ENCODE data around the gene TGFBR3L.
A peak's percentile ranks its signal among the peaks of the same experiment; 100 is the strongest.
"Not testable (repeated sequence)": the region's sequence is repeated elsewhere in the genome, so short reads cannot be mapped to it uniquely, and the experiment has no call there.

TGFBR3L gene

DNA sequence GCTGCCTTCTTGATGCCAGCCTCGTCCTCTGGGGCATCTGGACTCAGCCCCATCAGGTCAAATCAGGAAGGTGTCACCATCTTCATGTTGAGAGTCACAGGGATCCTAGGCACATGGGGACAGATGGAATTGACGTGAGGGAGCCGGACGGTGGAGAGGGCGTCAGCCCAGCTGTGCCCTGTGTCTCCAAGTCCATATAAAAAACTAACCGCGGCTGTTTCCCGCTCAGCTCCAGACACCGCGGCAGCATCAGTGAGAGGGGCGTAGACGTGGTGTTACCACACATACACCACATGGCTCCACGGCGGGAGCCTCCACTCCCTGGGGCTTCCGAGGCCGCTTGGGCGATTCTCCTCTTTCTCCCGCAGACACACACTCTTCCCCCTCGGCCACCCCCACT is 34.8 kb upstream of the TGFBR3L start:
- no peak for DNase-seq (ENCODE audit: low read depth in 2 of 2)

- DNase-seq (ENCODE audit: low read depth in 2 of 2): no peak
These were observed 32.7 kb upstream of the TGFBR3L start for GRCh38 chr19:7881910-7882309.

DNA sequence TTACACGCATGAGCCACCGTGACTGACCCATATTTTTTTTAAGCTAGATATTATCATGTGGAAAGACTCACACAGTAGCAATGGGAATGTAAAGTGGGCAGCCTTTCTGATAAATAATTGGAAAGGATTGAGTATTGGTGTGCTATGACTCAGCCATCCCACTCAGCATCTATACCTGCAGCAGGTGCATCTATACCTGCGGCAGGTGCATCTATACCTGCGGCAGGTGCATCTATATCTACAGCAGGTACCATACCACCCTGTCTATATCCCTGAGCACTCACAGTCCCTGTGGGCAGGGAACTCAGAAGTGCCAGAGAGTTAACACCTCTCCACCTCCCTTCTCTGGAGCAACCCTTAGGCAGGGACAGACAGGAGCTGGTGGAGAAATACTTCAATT is 31.5 kb upstream of the TGFBR3L start:
- DNase-seq (ENCODE audit: low read depth in 2 of 2): no peak

DNA sequence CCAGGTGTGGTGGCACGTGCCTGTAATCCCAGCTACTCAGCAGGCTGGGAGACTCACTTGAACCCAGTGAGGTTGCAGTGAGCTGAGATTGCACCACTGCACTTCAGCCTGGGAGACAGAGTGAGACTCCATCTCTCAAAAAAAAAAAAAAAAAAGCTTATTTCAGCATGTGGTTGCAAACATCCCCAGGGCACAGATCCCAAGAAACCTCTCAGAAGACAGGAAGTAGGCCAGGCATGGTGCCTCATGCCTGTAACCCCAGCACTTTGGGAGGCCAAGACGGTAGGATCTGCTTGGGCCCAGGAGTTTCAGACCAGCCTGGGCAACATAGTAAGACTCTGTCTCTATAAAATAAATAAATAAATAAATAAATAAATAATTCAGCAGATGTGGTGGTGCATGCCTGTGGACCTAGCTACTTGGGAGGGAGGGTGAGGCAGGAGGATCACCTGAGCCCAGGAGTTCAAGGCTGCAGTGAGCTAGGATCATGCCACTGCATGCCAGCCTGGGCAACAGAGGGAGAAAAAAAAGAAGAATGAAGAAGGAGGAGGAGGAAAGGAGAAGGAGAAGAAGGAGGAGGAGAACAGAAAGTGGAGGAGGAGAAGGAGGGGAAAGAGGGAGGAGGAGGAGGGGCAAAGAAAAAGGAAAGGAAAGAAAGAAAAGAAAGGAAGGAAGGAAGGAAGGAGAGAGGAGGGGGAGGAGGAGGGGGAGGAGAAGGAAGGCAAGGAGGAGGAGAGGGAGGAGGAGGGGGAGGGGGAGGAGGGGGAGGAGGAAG is 30.6 kb upstream of the TGFBR3L start:
- no peak for DNase-seq (ENCODE audit: low read depth in 2 of 2)

GRCh38 chr19:7885818-7886217 is 28.8 kb upstream of the TGFBR3L start:
- DNase-seq (ENCODE audit: low read depth in 2 of 2): no peak

GRCh38 chr19:7887408-7888144 is 27.1 kb upstream of the TGFBR3L start:
- DNase-seq (ENCODE audit: low read depth in 2 of 2): no peak

- DNase-seq (ENCODE audit: low read depth in 2 of 2): peak in 1 of 2 donors; percentile 42
These were observed 26.3 kb upstream of the TGFBR3L start, which contains the start of gene LRRC8E for GRCh38 chr19:7888145-7888825. Gene LRRC8E, plus strand, starts transcription at chr19:7888510. Its CDS starts 7,094 bp downstream, at chr19:7895604.

GRCh38 chr19:7888826-7889217 is 25.8 kb upstream of the TGFBR3L start:
- no peak for DNase-seq (ENCODE audit: low read depth in 2 of 2)

GRCh38 chr19:7893362-7894101 is 21.1 kb upstream of the TGFBR3L start:
- DNase-seq (ENCODE audit: low read depth in 2 of 2): not testable (repeated sequence)

- DNase-seq (ENCODE audit: low read depth in 2 of 2): no peak
These were observed 19.9 kb upstream of the TGFBR3L start for GRCh38 chr19:7894612-7895309.

DNA sequence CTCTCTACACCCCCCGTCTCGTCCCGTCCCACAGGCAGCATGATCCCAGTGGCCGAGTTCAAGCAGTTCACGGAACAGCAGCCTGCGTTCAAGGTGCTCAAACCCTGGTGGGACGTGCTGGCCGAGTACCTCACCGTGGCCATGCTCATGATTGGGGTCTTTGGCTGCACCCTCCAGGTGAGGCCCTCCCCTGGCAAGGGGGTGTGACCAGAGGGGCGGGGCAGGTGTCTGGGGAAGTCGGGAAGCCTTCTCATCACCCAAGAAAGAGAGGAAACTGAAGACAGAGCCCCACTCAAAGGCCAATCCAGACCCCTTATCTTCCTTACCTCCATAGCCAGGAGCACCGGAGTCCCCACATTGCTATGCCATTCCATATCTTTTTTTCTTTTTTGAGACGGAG is 19.1 kb upstream of the TGFBR3L start:
- no peak for DNase-seq (ENCODE audit: low read depth in 2 of 2)

DNA sequence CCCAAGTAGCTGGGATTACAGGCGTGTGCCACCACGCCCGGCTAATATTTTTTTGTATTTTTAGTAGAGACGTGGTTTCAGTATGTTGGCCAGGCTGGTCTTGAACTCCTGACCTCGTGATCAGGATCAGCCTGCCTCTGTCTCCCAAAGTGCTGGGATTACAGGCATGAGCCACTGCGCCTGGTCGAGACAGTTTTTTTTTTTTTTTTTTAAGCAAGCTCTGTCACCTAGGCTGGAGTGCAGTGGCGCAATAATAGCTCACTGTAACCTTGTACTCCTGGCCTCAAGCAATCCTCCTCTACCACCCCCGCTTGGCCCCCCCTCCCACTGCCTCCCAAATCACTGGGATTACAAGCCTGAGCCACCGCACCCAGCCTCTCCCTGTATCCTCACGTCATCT is 17.3 kb upstream of the TGFBR3L start:
- no peak for DNase-seq (ENCODE audit: low read depth in 2 of 2)

GRCh38 chr19:7898967-7899366 is 15.7 kb upstream of the TGFBR3L start:
- no peak for DNase-seq (ENCODE audit: low read depth in 2 of 2)

DNA sequence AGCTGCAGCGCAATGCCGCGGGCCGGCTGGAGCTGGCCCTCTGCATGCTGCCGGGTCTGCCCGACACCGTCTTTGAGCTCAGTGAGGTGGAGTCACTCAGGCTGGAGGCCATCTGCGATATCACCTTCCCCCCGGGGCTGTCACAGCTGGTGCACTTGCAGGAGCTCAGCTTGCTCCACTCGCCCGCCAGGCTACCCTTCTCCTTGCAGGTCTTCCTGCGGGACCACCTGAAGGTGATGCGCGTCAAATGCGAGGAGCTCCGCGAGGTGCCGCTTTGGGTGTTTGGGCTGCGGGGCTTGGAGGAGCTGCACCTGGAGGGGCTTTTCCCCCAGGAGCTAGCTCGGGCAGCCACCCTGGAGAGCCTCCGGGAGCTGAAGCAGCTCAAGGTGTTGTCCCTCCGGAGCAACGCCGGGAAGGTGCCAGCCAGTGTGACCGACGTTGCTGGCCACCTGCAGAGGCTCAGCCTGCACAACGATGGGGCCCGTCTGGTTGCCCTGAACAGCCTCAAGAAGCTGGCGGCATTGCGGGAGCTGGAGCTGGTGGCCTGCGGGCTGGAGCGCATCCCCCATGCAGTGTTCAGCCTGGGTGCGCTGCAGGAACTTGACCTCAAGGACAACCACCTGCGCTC is 14.8 kb upstream of the TGFBR3L start:
- DNase-seq (ENCODE audit: low read depth in 2 of 2): no peak

DNA sequence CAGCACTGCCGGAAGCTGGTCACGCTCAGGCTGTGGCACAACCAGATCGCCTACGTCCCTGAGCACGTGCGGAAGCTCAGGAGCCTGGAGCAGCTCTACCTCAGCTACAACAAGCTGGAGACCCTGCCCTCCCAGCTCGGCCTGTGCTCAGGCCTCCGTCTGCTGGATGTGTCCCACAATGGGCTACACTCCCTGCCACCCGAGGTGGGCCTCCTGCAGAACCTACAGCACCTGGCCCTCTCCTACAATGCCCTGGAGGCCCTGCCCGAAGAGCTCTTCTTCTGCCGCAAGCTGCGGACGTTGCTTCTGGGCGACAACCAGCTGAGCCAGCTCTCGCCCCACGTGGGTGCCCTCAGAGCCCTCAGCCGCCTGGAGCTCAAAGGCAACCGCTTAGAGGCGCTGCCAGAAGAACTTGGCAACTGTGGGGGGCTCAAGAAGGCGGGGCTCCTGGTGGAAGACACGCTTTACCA is 14.2 kb upstream of the TGFBR3L start:
- no peak for DNase-seq (ENCODE audit: low read depth in 2 of 2)

DNA sequence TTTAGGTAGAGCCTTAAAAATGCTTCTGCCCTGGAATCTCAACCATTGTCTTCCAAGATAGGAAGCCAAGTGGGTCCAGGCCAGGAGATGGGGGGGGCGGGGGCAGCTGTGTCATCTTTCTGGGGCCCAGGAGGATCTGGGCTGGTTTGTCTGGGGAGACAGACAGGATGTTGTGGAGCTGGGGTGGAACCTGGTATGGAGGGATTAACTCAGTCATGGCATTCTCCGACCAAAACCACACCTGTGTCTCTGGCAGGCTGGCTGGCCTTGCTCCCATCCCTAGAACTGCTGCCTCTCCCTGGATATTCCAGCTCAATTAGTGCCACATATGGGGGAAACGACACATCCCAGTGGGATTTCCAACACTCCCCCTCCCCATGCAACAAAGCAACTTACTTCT is 13.7 kb upstream of the TGFBR3L start:
- no peak for DNase-seq (ENCODE audit: low read depth in 2 of 2)

DNA sequence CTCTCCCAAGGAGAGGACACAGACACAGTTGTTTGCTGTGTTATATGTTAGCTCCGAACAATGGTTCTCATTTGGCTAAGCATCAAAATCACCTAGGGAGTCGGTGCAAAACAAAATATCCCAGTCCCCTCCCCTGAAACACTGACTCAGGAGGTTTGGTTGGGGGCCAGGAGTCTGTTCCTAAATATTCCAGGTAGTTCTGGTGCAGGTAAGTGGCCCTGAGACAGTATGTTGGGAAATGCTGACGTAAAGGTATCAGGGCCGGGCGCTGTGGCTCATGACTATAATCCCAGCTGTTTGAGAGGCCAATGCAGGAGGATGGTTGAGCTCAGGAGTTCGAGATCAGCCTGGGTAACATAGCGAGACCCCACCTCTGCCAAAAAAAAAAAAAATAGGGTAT is 13.3 kb upstream of the TGFBR3L start:
- DNase-seq (ENCODE audit: low read depth in 2 of 2): no peak

DNA sequence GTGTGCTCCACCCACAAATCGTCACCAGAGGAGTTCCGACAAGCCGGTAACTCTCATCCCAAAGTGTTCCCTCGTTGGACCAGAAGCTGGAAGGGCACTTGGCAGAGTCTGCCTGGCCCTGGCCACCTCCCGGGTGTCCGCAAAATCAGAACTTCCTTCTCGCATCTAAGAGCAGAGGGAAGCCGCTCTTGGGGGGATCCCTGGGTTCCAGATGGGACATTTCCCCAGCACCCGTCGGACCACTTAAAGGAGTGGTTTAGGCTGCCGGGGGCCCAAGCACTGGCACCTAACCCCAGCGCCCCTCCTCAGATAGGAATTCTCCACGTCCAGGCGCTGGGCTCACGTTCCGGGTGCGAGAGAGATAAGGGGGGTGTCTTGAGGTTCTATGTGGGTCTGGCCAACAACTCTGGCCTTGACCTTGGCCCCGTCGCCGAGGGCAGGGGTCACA is 11.8 kb upstream of the TGFBR3L start:
- DNase-seq (ENCODE audit: low read depth in 2 of 2): no peak

GRCh38 chr19:7903244-7904073 is 11.2 kb upstream of the TGFBR3L start, which contains the start of gene MAP2K7:
Gene MAP2K7, plus strand, starts transcription at chr19:7903877. Its CDS starts 68 bp downstream, at chr19:7903945.
- DNase-seq (ENCODE audit: low read depth in 2 of 2): peak; percentile 100

Data from stimulated activated CD8-positive, alpha-beta memory T cell treated with anti-CD3 and anti-CD28 coated beads, Interleukin-15, amount 100 ng/mL, for 48 hours (primary cell).